Measurements from ENCODE around the gene UBL7.
"Not testable (repeated sequence)": the region's sequence is repeated elsewhere in the genome, so short reads cannot be mapped to it uniquely, and the experiment has no call there.

The UBL7 gene

GRCh38 chr15:74464216-74464615 lies 3.3 kb upstream of the UBL7 start:
- no peak for DNase-seq (ENCODE audit: low read depth)

GRCh38 chr15:74463634-74464033 lies 2.7 kb upstream of the UBL7 start:
- DNase-seq (ENCODE audit: low read depth) = no peak

DNA sequence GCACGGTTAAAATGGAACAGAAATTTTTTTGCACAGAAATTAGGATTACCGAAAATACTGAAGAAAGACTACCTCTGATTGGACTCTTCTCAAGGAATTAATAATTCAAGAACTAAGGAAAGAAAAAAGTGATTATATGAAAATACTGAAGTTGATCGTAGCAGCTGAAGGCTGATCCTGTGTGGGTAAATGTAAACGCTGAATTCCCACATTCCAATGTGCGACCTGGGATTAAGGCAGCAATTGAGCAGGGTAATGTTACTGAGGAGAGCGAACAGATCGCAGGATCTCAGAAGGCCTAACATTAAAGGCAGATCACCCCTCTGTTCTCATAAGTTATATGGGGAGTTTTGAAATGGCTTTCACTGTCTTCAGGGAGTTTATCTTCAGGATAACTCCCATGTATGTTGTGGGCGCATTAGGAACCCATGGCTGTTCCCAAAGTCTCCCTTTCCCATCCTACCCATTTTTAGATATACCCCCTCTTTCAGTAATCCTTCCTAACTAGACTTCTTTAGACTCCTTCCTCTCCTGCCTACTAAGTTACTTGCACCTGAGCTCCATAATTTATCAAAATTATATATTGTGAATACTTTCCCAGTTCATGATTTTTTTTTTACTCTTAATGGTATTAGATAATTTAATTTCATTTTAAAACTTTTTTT lies 1.0 kb upstream of the UBL7 start:
- no peak for DNase-seq (ENCODE audit: low read depth)

- DNase-seq (ENCODE audit: low read depth) = no peak
These were observed 662 bp downstream of the UBL7 start for GRCh38 chr15:74460298-74460697.

DNA sequence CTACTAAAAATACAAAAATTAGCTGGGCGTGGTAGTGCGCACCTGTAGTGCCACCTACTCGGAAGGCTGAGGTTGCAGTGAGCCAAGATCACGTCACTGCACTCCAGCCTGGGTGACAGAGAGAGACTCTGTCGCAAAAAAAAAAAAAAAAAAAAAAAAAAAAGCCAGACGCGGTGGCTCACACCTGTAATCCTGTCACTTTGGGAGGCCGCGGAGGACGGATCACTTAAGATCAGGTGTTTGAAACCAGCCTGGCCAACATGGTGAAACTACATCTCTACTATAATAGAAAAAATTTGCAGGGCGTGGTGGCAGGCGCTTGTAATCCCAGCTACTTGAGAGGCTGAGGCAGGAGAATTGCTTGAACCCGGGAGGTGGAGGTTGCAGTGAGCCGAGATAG lies 1.2 kb downstream of the UBL7 start:
- not testable (repeated sequence) for DNase-seq (ENCODE audit: low read depth)

GRCh38 chr15:74458473-74458872 lies 2.5 kb downstream of the UBL7 start:
- DNase-seq (ENCODE audit: low read depth) = no peak

GRCh38 chr15:74457036-74457435 lies 3.9 kb downstream of the UBL7 start:
- DNase-seq (ENCODE audit: low read depth) = not testable (repeated sequence)

DNA sequence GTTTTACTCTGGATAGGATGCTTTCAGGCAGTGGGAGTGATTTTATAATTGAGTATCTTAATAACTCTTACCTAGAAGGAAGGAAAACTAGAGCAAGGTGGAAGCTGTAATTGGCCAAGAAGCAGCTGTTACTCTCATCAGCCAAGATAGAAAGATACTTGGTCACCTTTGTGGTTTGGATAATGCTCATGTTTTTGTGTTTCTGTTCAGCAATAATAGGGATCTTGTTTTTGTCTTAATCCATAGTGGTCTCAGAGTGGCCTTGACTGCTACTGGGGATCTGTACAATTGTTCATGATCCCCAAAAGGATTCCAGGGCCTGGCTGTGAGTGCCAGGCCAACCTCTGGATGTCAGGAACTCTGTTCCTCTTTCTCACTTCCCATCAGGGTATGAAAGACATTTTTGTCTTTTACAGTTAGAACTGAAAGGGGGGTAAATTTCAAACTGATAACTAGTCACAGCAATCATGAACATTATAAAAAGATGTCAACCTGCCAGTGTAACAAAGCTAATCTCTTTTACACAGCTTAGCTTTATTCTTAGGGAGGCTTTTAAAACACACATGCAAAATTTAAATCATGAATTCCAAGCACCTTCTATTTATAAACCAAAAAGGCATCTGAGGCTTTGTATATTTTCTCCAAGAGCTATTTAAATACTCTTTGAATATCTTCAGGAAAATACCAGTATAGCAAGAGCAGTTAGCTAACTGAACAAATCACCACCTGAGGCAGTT lies 6.0 kb downstream of the UBL7 start:
- no peak for DNase-seq (ENCODE audit: low read depth)

- no peak for DNase-seq (ENCODE audit: low read depth)
These were observed 6.8 kb downstream of the UBL7 start for GRCh38 chr15:74453925-74454763.

GRCh38 chr15:74451861-74452835 lies 8.8 kb downstream of the UBL7 start:
- no peak for DNase-seq (ENCODE audit: low read depth)

DNA sequence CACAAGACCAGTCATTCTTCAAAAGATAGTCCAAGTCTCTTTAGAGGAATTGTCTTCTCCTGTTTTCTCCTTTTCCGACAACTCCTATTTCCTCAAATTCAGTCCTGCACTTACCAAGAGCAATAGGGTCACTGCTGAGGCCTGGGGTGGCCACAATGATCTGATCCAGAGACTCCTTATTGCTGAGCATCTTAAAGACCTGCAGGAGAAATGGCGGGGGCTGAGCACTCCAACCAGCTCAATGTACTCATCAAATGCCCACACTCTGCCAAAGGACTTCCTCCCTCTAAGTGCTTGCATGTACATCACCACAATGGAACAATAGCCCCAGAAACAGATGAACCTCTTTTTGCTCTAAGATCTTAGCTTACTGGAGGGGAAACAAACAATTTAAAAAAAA lies 9.6 kb downstream of the UBL7 start:
- no peak for DNase-seq (ENCODE audit: low read depth)

GRCh38 chr15:74449643-74450205 lies 11.2 kb downstream of the UBL7 start:
- DNase-seq (ENCODE audit: low read depth) = no peak

DNA sequence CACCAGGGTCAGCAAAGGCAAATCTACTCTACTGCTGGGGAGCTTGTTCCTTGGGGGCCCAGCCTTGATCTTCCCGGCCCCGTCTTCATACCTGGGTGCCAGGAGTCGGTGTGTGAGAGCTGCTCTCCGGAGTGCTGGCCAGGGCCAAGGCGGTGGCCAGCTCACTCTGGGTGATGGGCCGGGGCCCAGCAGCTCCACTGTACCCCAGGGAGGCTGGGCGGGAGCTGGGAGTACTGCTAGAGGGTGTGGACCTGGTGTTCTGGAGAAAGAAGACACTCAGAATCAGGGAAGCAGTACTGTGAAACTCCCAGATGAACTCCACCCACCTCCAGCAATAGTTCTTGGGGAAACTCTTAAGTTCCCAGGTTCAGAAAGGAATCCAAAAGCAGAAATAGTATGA lies 11.9 kb downstream of the UBL7 start:
- DNase-seq (ENCODE audit: low read depth) = no peak

GRCh38 chr15:74445816-74446763 lies 14.9 kb downstream of the UBL7 start:
- DNase-seq (ENCODE audit: low read depth) = no peak

GRCh38 chr15:74444106-74445062 lies 16.6 kb downstream of the UBL7 start:
- DNase-seq (ENCODE audit: low read depth) = no peak

GRCh38 chr15:74443100-74443909 lies 17.7 kb downstream of the UBL7 start:
- no peak for DNase-seq (ENCODE audit: low read depth)

GRCh38 chr15:74442604-74443003 lies 18.4 kb downstream of the UBL7 start:
- no peak for DNase-seq (ENCODE audit: low read depth)

DNA sequence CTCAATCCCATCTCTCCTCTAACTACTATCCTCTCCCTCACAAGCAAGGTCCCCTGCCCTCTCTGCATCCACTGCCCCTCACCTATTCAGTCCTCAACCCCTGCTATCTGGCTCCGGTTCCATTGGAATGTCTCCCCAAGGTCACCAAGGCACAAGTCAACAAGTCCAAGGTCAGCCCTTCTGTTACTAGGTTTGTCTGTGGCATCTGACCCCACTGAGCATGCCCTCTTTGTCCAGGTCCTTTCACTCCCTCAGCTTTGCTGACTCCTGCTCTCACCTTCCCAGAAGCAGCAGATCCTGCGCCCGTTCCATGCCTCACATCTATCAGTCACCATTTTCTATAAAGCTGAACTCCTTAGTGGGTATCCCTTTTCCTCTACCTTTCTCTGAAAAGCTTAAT lies 18.9 kb downstream of the UBL7 start:
- no peak for DNase-seq (ENCODE audit: low read depth)

All from activated T-cell treated with anti-CD3 and anti-CD28 coated beads for 1 hour (primary cell).